ENCODE data around the gene MGAT5.

Gene MGAT5, protein sequence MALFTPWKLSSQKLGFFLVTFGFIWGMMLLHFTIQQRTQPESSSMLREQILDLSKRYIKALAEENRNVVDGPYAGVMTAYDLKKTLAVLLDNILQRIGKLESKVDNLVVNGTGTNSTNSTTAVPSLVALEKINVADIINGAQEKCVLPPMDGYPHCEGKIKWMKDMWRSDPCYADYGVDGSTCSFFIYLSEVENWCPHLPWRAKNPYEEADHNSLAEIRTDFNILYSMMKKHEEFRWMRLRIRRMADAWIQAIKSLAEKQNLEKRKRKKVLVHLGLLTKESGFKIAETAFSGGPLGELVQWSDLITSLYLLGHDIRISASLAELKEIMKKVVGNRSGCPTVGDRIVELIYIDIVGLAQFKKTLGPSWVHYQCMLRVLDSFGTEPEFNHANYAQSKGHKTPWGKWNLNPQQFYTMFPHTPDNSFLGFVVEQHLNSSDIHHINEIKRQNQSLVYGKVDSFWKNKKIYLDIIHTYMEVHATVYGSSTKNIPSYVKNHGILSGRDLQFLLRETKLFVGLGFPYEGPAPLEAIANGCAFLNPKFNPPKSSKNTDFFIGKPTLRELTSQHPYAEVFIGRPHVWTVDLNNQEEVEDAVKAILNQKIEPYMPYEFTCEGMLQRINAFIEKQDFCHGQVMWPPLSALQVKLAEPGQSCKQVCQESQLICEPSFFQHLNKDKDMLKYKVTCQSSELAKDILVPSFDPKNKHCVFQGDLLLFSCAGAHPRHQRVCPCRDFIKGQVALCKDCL

GRCh38 chr2:134253804-134254203 lies at the start of gene MGAT5:
Gene MGAT5, plus strand, starts transcription at chr2:134254072. Its CDS starts 332 bp downstream, at chr2:134254404.
- DNase-seq, result no peak

DNA sequence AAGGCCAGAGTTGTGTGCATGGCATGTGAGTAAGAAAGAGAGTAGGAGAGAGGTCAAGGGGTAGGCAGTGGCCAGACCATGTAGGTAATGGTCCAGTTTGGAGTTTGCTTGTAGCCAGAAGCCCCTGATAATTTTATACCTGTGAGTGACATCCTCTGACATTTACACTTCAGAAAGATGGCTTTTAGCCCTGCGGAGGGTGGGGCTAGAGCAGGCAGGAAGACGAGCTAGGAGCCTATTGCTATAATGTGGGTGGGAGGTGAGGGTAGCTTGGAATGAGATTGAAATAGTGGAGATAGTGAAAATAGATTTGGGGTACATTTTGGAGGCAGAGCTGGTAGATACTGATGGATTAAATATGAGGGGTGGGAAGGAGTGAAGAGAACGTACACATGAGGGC lies 48.8 kb upstream of the MGAT5 start:
- no peak for DNase-seq

- DNase-seq, result no peak
These were observed 47.8 kb upstream of the MGAT5 start for GRCh38 chr2:134206031-134206430.

GRCh38 chr2:134206573-134206972 lies 47.3 kb upstream of the MGAT5 start:
- DNase-seq, result no peak

DNA sequence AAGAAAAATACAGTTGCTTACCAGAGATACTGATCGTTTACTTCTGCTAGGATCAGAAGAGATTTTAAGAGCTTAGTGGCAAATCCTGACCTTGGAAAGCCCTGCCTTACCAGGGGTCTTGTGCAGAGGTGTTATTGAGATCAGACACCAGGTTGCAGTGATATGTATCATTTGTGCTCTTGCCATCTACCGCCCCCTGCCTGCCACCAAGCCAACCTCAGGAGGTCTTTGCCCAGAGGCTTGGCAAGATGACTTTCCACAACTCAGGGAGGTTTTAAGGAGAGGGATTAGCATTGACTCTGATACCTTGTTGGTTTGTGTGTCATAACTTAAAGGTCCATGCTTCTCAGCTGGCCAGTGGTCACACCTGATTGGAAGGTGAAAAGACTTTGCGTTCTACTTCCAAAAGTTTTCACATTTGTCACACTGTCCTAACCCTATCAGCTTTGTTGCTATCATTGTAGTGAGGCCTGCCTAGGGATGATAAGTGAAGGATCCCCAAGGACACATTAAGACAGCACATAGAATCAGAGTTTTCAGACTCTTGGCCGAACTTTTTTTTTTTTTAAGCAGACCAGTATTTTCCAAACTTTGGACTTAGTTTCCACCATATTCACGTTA lies 46.2 kb upstream of the MGAT5 start:
- DNase-seq, result peak; percentile 3 to 28 (median 22)

DNA sequence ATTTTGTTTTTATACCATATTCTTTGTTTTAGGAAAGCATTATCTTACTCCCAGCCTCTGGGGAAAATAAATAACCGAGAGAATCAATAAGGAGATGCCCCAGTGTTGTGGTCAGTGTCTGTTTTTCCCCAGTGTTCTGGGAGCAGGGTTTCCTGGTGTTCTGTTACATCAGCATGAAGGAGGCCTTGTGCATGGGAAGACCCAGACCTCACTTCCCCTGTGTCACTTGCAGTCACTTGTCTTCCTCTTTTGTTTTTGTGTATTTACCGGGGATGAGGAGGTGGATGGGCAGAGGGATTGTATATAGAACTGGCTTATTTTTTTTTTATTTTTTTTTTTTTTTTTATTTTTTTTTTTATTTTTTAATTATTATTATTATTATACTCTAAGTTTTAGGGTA lies 45.0 kb upstream of the MGAT5 start:
- no peak for DNase-seq

DNA sequence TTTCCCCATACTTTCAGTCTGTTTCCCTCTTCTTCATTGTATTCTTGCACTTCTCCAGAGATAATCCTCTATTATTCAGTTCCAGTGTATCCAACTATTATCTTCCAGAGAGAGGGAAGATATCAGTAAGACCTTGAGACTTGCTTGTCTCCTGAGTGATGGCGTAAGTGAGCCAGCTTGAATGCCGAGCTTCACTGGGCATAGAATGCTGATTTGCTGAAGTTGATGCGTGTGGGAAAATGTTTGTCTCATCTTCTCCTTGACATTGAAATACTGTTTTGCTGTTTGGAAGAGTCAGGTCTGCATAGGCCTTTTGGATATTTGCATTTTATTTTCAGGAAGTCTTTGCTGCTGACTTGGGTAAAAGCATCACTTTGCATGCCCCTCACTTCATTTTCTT lies 41.1 kb upstream of the MGAT5 start:
- no peak for DNase-seq

DNA sequence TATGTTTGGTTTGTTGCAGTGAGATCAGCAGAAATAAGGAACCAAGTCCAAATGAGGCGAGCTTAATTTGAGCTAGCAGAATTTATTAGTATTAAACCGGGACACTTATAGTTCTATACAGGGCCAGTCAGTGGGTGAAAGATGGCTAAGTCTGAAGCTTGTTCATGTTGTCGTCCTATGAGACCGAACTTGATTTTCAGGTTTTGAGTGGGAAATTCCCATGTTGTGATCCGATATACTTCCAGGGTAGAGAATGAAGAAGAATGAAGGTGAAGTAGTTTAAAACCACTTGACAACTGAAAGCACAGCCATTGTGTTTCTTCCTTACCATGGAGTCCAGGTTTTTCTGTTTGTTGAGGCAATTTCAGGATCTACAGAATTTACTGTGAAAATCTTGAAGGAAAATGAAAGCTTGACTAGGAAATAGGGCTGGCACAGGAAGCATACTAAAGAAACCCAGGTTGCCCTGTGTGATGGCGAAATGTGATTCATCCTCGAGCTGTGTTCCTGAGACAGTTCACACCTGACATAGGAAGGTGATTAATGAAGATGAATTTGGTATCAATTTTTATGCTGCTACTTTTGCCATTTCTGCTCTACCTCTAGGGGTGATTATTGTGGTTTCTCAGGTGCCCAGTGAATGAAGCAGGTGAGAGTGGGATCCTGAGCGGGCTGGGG lies 37.6 kb upstream of the MGAT5 start:
- no peak for DNase-seq

DNA sequence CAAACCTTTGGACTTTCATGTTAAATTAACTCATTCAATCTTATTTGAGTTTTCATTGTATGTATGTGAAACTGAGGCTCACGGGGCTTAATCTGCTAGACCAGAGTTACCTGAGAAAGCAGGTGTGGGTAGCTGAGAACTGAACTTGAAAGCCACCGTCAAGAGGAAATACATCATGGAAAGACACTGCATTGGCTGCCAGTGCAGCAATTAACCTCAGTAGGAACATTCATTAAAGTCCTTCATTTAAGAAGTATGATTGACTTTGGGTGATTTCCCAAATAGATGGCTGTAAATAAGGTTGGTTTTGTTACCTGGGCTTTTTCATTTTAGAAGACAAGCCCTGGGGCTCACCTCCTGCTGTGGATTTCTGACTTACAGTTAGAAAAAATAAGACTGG lies 36.5 kb upstream of the MGAT5 start:
- no peak for DNase-seq

DNA sequence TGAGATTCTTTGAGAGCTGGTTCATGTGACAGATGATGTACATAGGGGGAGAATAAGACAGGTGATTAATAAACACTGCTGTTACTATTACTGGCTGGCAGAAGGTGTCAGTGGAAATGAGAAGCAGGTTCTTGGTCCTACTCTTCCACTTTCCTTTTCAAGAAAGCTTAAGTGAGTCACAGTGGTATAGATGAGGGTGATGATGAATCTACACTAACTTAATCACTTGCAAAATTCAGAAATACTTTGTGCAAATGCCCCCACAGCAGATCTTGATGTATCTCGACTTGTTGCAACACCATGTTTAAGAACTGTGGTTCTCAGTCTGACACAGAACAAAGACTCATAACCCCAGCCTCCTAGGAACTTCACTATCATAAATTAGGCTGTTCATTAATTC lies 35.9 kb upstream of the MGAT5 start:
- no peak for DNase-seq

DNA sequence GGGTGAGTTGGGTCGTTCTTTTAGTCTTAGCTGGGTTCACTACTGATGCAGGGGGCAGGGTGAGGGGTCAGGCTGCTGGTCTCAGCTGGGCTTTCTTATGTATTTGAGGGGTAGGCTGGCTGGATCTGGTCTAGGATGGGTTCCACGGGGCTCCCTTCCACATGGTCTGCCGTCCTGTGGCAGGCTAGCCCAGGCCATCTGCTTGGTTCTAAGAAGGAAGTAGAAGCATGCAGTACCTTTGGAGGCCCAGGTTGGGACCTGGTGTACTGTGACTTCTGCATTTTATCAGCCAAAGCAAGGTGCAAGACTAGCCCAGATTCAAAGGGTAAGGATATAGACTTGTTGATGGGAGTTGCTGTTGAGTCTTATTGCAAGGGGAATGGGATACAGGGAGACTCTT lies 35.5 kb upstream of the MGAT5 start:
- DNase-seq, result no peak

DNA sequence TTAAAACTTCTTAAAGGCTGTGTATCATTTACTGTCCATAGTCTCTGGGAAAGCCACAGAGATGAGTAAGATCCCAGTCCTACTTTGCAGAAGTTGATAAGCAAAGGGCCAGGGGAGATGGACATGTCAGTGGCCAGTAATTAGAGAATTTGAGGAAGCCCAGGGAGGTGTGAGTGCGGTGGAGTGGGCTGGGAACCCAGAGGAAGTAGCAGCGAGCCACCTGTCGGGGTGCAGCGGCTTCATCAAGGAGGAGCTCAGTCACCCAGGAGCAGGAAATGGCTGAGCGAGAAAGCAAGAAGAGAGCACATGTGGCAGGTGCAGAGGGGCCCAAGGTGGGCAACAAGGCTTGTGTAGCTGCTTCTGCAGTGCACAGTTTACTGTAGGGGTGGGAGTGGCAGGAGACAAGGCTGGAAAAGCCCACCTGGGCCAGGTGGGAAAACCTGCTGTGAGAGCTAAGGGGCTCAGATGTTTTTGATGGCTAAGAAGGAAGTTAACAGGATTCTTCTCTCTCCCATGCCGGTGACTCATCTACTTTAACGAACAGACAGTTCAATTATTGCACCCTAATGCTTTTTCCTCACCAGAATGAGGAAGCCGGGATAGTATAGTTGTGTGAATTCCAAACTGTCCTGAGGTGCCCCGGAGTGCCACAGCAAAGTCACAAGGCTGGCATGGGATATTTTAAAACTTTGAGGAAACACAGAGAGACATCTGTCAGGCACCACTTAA lies 34.8 kb upstream of the MGAT5 start:
- DNase-seq, result peak in 2 of 4 experiments; percentile 7 to 20

DNA sequence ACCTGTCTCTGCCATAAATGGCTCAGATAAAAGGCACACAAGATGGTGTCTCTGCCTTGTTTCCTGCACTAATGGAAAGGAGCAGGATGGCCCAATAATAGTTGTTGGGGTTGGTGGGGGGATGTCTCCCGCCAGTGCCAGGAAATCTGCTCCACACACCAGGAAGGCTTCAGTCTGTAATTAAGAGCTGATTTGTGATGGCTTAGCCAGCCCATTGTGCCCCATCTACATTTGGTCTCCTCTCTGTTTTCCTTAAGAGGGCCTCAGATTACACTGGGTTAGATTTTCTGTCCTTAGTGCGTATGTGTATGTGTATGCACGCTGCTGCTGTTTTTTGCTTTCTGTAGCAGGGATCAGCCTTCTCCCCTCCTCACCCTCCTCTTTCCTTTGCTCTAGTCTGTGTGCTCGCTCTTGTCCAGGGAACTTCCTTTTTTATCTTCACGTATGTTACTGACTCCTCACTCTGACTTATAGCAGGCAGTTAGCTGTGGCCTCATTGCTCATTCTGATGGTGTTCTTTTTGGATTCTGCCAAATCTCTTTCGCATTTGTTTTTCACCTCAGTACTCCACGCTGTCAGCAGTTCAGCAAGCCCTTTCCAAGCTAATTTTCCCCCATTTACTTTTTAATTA lies 33.4 kb upstream of the MGAT5 start:
- no peak for DNase-seq

GRCh38 chr2:134224005-134224404 lies 29.9 kb upstream of the MGAT5 start:
- DNase-seq, result no peak

GRCh38 chr2:134225173-134225572 lies 28.7 kb upstream of the MGAT5 start:
- no peak for DNase-seq

DNA sequence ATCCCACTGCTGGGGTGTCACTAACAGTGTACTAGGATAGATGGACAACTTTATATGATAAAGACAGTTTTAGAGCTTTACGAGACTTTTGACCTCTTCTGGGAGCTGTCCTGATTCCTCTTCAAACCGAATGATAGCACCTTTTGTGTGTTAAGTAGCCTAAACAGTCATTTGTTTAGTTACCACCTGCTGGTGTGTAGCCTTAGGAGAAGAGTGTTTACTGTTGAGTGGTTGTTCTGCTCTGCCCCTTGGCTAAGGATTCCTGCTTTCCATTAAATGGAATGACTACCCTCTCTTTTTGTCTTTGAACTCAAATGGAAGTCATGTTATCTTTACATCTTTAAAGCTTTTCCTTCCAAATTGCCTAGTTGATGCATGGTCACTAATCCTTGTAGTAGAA lies 28.0 kb upstream of the MGAT5 start:
- DNase-seq, result no peak

GRCh38 chr2:134226601-134227000 lies 27.3 kb upstream of the MGAT5 start:
- DNase-seq, result no peak

DNA sequence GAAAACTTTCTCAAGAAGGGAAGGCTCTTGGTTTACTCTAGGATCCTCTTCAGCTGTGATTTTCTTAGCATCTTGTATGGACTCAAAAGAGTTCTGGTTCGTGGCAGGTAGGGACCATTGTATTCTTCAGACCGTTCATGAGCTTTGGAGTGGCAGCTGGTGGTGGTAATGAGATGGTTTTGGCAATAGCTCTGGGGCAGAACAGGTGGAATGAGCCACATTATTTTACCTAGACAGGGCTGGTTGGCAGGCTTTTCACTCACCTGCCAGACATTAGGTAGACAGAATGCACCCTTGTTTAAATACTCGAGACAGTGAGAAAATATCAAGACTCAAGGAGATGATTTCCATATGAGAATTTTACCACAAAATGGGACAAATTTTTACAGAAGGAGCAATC lies 26.2 kb upstream of the MGAT5 start:
- DNase-seq, result no peak

DNA sequence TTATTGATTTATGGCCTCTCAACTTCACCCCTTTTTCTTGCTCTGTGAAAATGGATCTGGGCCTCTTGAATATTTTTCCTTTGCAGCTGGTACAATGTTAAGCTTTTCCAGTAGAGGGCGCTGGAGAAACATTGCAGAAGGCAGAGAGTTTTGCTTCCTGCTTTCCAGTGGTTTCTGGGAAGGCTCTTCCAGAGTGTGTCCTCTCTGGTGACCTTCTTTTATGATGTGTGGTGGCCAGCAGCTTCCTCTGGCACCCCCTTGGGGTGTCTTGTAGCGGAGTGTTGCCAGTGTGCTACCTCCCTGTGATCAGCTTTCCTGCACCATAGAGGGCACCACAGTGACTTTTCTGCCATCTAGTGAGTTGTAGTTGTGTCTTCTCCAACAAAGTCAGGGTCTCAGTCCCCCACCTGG lies 25.4 kb upstream of the MGAT5 start:
- no peak for DNase-seq

GRCh38 chr2:134229540-134229939 lies 24.3 kb upstream of the MGAT5 start:
- DNase-seq, result no peak

DNA sequence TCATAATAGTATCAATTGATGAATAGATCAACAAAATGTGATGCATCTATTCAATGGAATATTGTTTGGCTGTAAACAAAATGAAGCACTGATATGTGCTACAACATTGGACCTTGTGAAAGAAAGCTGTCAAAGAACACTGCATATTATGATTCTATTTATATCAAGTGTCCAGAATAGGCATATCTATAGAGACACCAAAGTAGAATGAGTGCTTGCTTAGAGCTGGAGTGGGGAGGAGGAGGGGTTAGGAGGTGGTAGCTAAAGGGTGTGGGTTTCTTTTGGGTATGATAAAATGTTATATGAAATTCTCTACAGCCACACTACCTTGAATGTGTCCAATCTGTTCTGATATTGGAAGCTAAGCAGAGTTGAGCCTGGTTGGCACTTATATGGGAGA lies 23.0 kb upstream of the MGAT5 start:
- no peak for DNase-seq

GRCh38 chr2:134231301-134231964 lies 22.4 kb upstream of the MGAT5 start:
- DNase-seq, result no peak

Measured in activated CD4-positive, CD25-positive, alpha-beta regulatory T cell (primary cell).